GM19468 (cell line): Measurements from ENCODE around the gene MYO16.
"Not testable (repeated sequence)": the region's sequence is repeated elsewhere in the genome, so short reads cannot be mapped to it uniquely, and the experiment has no call there.

ENCODE experiments used
- ATAC-seq: cut with Tn5 transposase; IDR thresholded peaks from one replicate; pipeline ENCODE4 v1.9.1; 2021; ENCODE audit warnings: mild to moderate bottlenecking, moderate library complexity, moderate number of reproducible peaks; ENCODE audit not compliant: unreplicated experiment; ENCODE audit errors: extremely low read depth

The MYO16 gene

DNA sequence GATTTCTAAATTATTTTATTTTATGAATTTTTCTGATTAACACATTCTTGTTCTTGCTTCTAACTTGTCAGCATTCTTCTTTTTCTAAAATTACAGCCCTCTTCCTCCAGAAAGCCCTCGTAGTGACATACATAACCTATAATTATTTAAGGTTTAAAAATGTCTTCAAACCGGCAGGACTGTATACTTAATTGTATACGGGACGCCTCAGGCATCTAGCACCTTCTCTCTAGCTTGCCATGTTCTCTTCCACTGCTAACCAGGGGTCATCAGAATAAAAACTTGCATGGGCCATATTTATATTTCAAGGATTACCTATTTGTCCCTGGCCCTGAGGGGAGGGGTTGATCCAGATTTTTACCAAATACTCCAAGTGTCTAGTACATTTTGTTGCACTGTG lies 380.3 kb downstream of the MYO16 start:
- no peak for ATAC-seq

DNA sequence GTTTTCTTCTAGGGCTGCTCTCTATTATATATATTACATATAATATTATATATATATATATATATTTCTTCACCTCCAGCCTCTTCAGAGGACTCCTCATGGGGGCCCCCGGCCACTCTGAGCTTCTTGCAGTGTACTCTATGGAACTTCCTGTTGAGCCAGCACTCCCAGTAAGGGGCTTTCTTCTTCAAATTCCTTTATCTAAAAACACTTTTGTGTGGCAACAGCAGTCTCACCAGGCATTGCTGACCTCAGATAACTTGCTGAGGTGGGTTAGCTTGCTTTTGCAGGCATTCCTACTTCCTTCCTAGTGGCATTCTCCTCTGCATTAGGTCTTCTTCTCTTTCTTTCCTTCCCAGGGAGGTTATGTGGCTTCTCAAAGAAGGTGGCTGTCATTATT lies 381.5 kb downstream of the MYO16 start:
- no peak for ATAC-seq

GRCh38 chr13:109012115-109012514 lies 382.7 kb downstream of the MYO16 start:
- no peak for ATAC-seq

DNA sequence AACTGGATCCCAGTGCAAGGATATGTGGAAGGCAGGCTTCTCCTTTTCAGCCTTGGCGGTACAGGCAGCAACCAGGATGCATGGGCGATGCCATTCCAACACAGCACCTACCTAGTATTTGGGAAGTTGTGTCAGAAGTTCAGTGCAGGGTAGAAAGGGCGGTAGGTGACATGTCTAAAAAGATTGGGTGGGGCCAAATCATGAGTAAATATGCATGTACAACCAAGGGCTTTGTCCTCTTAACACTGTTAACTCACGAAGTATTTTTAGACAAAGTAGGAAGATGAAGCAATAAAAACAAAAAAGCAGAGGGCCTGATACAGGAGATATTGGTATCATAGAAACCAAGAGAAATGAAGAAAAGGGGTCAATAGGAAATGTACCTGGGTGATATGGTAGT lies 392.1 kb downstream of the MYO16 start:
- no peak for ATAC-seq

- no peak for ATAC-seq
Observed at GRCh38 chr13:109024611-109025010, 395.2 kb downstream of the MYO16 start.

DNA sequence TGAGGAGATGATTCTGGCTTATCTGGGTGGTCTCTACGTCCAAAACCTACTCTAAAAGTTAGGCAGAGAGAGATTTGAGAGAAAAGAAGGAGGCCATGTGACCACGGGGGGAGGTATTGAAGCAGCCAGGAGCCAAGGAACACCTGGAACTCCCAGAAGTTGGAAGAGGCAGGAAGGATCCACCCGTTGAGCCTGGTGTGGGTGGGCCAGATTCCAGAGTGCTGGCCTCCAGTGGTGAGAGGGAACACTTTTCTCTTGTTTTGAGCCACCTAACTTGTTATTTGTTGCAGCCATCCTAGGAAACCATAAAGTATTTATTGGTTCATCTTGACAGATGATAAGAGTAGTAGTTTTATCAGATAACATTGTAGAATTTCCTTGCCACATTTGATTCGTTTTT lies 396.9 kb downstream of the MYO16 start:
- no peak for ATAC-seq

- no peak for ATAC-seq
Observed at GRCh38 chr13:109028624-109029023, 399.2 kb downstream of the MYO16 start.

DNA sequence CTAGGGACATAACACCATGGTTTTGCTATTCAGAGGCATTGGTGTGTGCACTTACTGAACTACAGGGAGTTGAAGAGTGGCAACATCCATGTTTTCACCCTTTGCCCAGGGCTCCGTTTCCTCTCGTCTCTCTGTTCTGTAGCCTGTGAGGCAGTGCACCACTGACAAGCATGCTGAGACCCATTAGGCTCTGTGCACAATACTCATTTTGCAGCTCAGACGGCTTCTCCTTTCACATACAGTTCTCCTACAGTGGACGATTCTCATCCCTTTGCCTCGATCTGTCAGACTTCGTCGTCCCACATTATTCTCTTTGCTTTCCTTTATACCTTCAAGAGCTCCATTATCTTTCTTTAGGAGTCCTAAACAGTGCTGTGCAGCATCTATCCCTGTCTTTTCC lies 403.7 kb downstream of the MYO16 start:
- no peak for ATAC-seq

DNA sequence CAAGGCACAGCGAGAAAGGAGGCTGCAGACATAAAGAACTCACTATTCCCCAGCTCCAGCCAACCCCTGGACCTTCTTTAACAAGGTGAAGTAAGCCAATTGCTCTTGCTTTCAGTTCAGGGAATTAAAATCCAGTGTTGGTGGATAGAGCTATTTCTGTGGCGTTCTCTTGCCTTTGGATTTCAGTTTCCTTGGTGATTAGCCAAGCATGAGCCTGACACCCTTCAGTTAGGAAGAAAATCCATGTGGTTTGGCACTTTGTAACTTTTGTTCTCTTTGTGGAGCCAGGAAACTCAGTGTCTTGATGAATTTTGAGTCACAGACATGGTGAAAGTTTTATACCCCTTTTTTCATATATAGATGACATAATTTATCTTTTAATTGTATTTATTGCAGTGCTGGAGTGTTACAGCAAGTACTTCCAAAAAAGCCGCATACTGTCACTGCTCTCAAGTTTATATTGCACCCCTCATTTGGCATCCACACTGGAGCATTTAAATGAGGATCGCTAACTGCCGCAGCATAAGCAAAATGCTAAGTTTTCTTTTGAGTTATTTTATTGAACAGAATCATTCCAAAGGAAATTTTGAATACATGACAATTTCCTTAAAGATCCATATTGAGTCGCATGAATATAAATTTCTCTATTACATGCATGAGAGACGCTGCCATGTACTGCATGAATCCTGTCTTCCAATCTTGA lies 406.8 kb downstream of the MYO16 start:
- no peak for ATAC-seq

DNA sequence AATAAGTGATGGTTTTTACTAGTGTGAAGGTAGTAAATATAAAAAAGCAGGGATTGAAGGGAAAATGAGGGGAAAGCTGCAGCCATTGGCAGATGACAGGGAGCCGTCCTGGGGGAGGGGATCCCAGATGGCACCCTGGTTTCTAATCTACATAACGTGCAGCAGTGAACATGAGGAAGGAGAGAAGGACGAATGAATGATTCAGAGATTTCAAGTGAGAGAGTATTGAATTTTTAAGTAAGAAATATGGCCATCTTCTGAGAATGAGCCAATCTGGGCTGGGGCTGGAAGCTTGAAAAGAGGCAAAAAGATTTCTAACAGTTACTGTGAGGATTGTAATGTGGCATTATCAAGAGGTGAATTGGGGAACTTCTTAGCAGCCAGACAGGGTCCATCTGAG lies 414.2 kb downstream of the MYO16 start:
- ATAC-seq: no peak

DNA sequence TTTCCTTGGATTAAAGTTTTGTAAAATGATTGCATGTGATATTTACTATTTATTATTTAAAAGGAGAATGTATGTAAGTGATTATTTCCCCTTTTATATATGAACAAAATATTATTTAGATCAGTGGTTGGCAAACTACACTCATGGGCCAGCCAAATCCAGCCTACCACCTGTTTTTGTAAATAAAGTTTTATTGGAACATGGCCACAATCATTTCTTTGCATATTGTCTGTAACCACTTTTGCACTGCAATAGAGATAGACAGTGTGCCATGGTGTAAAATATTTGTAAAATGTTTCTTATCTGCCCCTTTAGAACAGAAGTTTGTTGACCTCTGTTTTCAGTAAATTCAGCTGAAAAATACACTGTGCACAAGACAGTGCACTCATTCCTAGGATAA lies 426.4 kb downstream of the MYO16 start:
- ATAC-seq: no peak

DNA sequence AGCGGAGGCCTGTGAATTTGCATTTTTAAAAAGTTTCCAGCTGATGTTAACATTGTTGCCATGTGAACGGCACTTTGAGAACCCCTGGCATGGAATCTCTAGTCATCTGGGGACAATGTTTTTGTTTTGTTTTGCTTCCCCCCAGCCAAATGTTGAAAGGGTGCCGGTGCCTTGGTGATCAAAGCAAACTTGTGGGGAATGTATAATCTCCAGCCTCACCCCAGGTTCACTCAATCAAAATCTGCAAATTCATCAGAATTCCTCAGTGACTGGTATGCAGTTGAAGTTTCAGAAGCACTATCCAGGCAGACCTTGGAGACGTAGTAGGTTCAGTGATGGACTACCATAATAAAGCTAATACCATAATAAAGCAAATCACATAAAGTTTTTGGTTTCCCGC lies 428.7 kb downstream of the MYO16 start:
- ATAC-seq: no peak

- ATAC-seq: no peak
Observed at GRCh38 chr13:109072505-109072904, 443.1 kb downstream of the MYO16 start.

GRCh38 chr13:109074436-109074835 lies 445.0 kb downstream of the MYO16 start:
- no peak for ATAC-seq

- no peak for ATAC-seq
Observed at GRCh38 chr13:109074853-109075252, 445.4 kb downstream of the MYO16 start.

- ATAC-seq: no peak
Observed at GRCh38 chr13:109087916-109088623, 458.7 kb downstream of the MYO16 start.

- ATAC-seq: no peak
Observed at GRCh38 chr13:109088624-109088917, 459.2 kb downstream of the MYO16 start.

GRCh38 chr13:109090796-109091195 lies 461.4 kb downstream of the MYO16 start:
- ATAC-seq: no peak

DNA sequence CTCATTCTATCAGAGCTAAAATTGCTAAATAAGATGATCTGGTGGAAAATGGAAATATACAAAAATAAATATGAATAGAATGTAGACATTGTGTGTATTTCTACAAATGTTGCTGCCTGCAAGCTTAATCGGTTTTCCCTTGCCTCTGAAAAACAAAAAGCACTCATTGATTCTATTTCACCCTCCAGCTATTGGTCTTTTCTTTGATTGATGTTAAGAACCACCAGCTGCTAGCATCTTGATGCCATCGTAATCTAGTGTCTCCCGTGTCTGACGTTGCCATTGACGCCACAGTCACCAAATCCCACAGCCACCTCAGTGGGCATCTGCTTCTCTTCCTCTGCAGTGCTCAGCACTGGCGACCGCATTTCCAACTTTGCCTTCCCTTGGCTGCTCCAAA lies 461.8 kb downstream of the MYO16 start:
- no peak for ATAC-seq

DNA sequence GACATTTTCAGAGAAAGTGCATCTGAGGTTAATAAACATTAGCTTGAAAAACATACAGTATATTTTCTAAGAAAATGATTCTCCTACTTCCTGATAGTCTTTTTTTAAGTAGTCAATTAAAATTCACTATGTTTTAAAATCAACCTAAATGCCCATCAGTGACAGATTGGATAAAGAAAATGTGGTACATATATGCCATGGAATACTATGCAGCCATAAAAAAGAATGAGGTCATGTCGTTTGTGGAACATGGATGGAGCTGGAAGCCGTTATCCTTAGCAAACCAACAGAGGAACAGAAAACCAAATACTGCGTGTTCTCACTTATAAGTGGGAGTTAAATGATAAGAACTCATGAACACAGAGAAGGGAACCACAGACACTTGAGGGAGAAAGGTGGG lies 462.8 kb downstream of the MYO16 start:
- not testable (repeated sequence) for ATAC-seq

DNA sequence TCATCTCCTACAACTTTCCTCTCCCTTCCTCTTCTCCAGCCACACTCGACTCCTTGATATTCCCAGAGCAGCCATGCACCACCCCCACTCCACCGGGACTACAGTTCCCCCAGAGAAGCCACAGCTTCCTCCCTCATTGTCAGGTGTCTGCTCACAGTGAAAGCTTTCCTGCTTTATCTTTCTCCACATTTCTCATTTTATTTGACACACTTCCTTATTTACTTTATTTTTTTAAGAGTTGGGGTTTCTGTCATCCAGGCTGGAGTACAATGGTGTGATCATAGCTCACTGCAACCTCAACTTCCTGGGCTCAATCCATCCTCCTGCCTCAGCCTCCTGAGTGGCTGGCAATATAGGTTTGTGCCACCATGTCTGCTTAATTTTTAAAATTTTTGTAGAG lies 464.6 kb downstream of the MYO16 start:
- no peak for ATAC-seq

DNA sequence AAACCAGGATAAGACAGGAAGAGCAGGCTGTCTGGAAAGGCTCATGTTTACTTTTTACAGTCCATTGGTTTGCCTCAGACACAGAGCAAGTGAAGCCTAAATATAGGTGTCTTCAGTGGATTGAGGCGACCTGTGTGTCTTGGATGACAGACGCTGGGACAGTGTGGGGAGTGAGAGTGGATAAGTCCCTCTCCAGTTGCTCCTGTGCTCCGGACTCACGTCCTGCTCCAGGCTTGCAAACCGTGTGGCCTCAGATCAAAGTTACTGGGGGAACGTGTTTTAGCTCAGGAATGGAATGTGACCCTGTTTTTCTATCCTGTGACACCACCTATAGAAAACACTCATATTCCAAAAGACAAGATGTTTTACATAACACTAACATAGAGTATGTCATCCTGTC lies 465.7 kb downstream of the MYO16 start:
- no peak for ATAC-seq
